CD4-positive, alpha-beta T cell treated with Interleukin-4 for 4 hours (primary cell): ENCODE measurements around the gene ASS1.

Experiments
- DNase-seq: peaks from one replicate; pipeline ENCODE4 v3.0.0-alpha.2; 2020

ASS1 gene

DNA sequence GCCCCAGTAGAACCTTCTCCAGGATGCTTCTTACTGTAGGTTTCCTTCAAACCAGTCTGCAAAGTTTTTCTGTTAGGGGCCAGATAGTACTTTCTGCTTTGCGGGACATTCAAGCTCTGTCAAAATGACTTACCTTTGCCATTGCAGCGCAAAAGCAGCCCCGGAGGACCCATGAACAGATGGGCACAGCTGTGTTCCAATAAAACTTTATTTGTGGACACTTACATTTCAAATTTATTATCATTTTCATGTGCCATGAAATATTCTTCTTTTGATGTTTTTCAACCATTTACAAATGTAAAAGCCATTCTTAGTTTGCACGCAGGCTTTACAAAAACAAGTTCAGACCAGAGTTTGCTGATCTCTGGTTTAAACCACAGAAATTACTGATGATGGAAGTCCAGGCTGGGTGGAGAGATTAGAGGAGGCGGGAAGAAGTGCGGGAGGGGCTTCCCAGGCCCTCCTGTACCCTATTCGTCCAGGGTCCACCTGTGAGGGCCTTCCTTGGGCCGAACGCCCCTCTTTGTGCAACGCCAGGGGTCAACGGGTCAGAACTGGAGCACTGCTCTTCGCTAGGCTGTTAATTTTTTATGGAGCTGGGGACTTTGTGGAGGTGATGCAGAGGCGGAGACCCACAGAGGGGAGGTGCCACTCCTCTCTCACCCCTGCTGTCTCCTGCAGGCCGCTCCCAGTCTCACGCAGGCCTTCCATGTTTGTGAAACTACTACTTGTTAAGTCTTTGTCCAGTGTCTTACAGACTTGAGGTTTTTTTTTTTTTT is 7.6 kb upstream of the ASS1 start:
- no peak for DNase-seq

DNA sequence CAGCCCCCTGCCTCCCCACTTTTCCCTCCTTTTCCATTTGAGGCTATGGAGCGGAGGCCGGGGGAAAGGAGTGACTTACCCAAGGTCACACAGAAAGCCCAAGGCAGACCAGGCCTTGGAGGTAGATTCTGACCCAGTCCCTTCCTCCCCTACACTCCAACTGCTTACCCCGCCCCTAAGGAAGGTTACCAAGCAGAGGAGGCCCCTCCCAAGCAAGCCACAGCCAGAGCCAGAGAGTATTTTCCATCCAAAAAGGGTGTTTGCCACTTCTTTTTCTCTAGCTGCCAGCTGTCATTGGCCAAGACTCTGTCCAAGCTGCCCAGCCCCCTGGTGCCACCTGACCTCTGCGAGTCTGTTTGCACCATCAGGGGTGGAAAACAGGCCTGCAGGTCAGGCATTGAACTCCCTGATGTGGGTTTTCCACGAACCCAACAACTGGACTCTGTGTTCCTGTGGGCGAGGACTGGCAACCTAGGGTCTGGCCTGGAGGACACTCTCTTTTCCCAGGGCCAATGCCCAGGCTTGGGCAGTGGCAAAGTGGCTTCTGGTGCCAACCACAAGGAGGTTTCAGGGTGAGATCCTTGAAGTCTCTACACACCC is 6.3 kb upstream of the ASS1 start:
- DNase-seq: no peak

GRCh38 chr9:130441031-130441430 is 3.7 kb upstream of the ASS1 start:
- DNase-seq: no peak

DNA sequence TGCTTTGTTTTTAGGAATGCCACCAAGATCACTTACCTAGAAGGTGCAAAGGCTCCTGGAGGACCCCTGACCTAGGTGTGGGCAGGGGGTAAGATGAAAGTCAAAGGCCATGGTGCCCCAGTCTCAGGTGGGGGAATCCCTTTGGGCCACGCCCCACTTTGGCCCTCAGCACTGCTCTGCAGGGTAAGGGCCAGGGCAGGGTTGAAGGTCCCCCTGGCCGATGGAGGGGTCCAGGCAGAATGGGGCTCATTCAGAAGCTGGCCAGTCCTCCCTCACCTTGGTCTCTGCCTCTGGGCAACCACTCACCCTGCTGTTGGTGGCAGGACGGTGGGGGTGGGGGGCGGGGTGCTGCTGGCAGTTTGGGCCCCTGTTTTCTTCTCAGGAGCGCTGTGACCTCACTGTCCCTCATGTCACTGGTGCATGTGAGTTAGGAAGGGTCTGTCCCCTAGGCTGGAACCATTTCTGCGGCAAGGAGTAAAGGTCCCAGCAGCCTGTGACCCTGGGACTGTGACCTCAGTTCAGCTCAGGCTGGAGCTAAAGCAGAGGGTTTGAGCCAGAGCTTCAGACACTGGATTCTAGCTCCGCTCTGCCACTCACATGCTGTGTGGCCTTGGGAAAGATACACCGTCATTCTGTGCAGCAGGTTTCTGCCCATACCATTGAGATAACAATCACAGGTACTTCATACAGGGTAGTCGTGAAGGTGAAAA is 1.9 kb upstream of the ASS1 start:
- DNase-seq: no peak

- no peak for DNase-seq
Observed at GRCh38 chr9:130443456-130443801, 1.3 kb upstream of the ASS1 start.

DNA sequence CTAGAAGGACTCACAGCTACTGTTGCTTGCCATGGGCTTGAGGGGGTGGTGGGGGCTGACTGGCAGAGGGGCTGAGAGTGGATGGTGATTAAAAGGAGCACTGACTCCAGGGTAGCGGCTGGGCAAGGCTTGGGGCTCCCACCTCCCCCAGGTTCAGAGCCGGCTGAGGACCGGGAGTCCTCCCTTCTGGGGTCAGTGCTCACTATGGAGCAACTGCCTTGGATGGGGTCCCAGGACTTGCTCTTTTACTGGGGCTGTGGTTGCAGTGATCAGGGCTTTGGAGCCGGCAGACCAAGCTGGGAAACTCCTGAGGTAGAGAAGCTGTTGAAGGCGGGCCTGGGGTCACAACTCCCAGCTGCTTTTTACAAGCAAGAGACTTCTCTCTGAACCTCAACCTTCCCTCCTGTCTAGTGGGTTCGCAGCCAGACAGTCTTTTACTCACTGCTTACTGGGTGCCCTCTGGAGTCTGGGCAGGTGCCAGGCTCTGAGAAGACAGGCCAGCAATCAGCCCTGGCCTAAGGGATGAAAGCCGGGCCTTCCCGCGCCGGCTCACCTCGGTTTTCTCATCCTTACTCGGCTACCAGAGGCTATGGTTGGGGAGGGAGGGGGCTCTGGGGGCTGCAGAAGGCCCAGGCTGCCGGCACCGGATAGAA is 795 bp upstream of the ASS1 start:
- no peak for DNase-seq

GRCh38 chr9:130445268-130445983 is 665 bp downstream of the ASS1 start:
- DNase-seq: no peak

GRCh38 chr9:130446101-130446861 is 1.5 kb downstream of the ASS1 start:
- no peak for DNase-seq

DNA sequence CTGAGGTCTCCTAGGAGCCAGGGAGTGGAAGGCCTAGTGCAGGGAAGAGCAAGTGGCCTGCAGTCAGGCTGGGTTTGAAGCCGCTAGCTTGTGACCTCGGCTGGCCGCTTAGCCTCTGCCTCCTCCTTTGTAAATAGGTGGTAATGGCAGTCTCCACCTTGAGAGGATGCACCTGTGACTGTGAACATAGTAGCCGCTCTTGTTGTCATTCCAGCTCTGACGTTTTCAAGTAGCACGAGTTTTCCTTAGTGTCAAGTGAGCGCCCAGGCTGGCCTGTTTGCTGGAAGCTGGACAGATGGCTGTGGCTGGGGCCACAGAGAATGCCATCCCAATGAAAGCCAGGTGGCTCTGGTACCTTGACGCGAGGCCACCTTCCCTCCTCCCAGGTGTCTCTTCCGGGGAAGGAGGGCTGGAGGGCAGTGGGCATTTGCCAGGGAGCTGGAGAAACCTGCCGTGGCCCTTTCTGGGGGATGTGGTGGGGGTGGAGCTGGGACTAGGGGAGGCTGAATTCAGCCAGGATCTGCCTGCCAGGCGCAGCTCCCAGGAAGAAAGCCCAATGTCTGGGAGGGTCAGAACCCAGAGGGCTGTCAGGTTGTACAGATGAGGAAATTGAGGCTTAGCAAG is 2.5 kb downstream of the ASS1 start:
- no peak for DNase-seq

- DNase-seq: no peak
Observed at GRCh38 chr9:130448035-130448624, 3.4 kb downstream of the ASS1 start.

GRCh38 chr9:130448771-130449603 is 4.2 kb downstream of the ASS1 start:
- no peak for DNase-seq

DNA sequence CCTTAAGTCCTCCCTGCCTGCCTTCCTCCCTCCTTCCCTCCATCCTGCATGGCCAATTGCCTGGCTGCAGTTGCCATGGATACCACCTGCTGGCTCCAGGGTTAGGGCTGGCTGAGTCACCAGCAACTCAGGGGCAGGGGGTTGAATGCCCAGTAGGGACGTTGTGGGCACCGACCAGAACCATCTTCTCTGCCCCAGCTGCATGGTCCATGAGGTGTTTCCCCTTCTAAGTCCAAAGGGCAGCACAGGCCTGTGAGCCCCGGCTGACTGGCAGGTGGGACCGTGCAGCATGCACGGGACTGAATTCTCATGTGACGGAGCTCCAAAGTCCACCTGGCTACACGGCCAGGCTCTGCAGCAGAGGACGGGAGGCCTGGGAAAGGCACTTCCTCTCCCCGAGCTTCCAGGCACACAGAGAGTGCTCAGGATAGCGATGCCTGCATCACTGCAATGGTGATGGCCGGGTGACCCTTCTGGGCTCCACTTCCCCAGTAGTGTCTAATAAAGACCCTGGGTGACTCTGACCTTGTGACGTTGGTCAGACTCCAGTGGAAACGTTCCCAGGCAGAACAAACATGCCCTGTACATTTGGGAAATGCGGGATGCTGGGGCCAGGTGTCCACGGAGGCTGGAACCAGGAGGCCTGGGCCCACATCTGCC is 5.7 kb downstream of the ASS1 start:
- DNase-seq: no peak

GRCh38 chr9:130451004-130451390 is 6.2 kb downstream of the ASS1 start:
- DNase-seq: no peak

DNA sequence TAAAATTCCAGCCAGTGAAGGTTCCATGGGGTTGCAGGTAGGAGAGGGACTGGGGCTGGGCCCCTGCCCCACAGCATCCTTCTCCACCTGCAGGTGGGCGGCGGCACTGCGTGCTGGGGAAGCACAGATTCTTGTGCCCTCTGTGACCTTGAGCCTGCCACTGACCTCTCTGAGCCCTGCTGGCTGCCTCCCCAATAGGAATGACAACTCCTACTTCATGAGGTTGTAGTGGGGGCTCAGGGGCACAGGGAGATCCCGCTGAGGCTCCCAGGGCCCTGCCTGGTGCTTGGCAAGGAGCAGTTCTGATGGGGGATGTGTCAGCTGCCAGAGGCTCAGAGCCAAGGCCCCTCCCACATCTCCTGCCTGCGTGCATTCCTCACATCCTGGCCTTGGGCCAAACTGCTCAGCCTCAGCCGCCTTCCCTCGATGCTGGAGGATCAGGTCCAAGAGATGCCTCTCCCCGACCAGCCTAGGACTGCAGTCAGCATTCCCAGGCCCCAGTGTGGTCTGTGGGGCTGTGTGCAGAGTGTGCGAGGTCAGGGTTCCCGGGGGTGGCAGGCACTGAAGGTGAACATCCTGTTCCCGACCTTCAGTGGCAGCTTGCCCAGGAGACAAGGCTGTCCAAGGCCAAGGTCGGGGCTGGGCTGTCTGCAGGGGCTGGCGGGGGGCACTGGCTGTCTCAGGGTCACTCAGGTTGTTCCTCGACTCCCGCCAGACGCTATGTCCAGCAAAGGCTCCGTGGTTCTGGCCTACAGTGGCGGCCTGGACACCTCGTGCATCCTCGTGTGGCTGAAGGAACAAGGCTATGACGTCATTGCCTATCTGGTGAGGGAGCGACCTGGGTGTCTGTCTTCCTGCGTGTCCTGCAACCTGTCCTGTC is 7.0 kb downstream of the ASS1 start:
- DNase-seq: no peak

- no peak for DNase-seq
Observed at GRCh38 chr9:130452835-130453234, 8.1 kb downstream of the ASS1 start.

DNA sequence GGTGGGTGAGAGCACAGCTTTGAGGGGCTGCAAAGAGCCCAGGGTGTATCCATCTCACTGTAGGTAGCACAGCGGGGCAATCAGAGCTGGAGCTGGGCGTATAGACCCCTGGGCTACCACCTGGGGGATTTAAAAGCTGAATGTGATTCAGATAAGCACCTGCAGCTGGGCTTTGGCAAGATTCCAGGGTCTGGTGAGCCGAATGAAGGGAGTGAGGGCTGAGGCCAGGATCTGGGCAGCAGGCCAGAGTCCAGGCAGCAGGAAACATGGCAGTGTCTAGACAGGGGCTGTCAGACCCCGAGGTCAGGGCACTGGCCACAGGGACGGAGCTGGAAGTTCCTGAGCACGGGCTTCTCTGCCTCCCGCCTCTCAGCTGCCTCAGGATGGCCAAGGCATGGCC is 8.7 kb downstream of the ASS1 start:
- no peak for DNase-seq

GRCh38 chr9:130454096-130454811 is 9.5 kb downstream of the ASS1 start:
- DNase-seq: no peak

DNA sequence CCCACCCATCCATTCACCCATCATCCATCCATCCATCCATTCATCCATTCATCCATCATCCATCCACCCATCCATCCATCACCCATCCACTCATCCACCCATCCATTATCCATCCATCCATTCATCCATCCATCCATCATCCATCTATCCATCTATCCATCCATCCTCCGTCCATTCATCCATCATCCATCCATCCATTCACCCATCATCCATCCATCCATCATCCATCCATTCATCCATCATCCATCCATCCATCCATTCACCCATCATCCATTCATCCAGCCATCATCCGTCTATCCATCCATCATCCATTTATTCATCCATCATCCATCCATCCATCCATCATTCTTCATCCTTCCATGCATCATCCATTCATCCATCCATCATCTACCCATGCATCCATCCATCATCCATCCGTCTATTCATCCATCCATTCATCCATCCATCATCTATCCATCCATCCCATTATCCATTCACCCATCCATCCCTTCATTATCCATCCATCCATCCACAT is 10.1 kb downstream of the ASS1 start:
- DNase-seq: no peak
